Hematopoietic multipotent progenitor cell (in vitro differentiated cells): Measurements from ENCODE around the gene PRR23E. TPM values are rescaled to one million over a fixed set of nuclear protein-coding genes. Genes with fewer than 3 reads are reported as not detected.

ENCODE experiments used
- DNase-seq, 3 donors: peaks; one replicate each; pipeline ENCODE4 v3.0.0-alpha.2; 2011 to 2015; ENCODE audit warnings: low read depth in 2 of 3, low spot score in 2 of 3
- small RNA-seq: library from RNA; depleted of rRNA; stranded (forward); fragments of <200 nt; gene quantifications from one replicate; pipeline ENCODE3, GENCODE V24; 2012
- total RNA-seq: library from RNA; depleted of rRNA; stranded (reverse); fragments of >200 nt; gene quantifications from one replicate; pipeline ENCODE4 v1.2.3, GENCODE V29; 2012

The PRR23E gene
- total RNA-seq, 1 donor = not detected

GRCh38 chr3:127222163-127222562 is 29.2 kb downstream of the PRR23E start:
- no peak for DNase-seq

DNA sequence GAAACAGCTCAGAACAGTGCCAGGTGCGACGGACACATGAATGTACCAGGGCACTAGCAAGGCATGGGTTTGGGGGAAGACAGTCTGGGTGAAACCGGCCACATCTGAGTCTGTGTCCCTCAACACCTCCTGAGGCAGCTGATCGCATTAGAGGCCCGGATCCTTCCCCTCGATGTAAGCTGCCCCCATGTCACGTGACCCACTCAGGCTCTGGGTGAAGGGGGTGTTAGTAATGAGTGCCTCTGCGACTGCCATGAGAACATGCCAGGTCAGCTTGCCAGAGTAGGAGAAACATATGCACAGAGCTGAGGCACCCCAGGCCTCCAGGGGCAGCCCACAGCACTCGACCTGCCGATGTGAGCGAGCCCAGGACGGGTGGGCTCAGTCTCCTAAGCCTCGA is 29.7 kb downstream of the PRR23E start:
- no peak for DNase-seq

GRCh38 chr3:127224118-127224517 is 31.2 kb downstream of the PRR23E start:
- peak in 2 of 3 donors; percentile 14 to 65 for DNase-seq

DNA sequence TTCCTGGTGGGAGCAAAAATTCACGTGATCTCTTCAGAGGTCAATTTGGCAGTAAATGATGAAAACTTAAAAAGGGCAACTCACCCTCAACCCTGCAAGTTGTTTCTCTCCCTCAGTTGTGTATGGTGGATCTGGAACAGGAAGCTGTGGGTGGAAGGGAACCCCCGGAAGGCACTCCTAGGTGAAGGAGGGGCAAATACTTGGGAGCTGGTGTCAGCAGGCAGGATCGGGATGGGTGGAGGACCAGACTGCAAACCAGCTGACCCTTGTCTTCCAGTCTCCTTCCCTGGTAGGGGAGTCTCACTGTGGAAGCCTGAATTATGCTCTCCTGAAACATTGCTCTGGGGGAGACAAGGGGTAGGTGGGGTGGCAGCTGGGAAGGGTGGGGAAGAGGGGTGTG is 33.5 kb downstream of the PRR23E start:
- DNase-seq = no peak

DNA sequence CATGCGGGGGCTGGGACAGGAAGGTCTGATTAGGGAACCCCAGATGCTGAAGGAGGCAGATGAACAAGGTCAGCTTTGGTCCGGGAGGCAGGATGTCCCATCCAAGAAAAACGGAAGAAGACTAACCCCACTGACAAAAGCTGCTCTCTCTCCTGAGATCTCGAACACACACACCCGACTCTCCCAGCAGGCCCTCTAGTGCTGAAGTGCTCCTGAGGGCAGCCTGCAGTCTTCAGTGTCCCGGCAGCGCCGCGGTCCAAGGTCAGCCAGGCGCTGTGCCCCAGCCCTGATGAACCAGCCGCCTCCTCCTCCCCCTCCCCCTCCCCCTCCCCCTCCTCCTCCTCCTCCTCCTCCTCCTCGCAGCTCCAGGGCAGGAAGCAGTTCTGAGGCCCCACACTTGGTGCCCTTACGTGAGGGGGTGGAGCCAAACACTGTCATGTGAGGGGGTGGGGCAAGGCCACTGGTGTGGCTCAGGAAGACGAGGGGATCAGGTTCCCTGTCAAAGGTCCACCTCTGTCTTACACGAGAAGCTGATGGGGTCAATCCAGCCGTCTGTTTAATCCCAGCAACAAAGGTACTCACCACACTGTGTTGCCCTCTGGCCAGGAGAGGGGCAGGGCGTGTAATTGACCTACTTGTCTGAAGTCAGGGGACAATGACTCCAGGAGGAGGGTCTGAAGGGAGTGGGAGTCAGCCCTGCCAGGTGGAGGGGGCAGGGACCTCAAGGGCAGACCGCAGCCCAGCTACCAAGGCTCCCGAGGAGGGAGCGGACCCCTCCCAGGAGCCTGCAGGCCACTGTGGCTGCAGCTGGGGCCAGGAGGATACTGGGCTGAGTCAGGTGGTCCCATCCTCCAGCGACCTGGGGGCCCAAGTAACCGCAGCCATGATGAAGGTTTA is 34.3 kb downstream of the PRR23E start:
- peak in 1 of 3 donors; percentile 4 for DNase-seq

DNA sequence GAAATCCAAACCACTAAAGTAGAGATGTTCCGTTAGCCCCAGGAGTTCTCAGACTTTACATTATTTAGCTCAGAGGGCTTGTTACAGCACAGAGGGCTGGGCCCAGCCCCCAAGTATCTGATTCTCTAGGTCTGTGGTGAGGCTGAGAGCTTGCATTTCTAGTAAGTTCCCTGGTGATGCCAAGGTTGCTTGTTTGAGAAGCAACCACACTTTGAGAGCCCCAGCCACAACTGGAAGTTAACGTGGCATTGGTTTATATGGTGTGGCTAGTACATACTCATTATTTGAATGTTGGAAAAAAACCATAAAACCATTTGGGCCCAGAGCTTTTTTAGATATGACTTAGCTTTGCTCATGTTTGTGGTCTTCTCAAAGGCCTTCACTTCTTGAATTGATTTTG is 35.9 kb downstream of the PRR23E start:
- no peak for DNase-seq

DNA sequence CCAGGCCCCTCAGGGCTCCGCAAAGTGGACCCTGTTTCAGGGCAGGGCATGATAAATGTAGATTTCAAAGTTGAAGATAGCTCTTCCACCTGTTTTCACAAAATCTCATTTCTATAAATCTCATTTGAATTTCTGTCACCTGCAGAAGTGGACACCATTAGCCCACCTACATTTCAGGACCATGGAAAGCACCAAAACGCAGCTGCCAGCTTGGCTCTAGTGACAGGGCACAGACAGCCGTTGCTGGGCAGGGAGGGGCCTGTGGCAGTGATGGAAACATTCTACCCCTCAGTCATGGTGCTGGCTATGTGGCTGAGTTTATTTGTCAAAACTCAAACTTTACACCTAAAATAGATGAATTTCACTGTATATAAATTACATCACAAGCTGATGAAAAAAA is 40.4 kb downstream of the PRR23E start:
- DNase-seq = peak in 2 of 3 donors; percentile 19 to 58

DNA sequence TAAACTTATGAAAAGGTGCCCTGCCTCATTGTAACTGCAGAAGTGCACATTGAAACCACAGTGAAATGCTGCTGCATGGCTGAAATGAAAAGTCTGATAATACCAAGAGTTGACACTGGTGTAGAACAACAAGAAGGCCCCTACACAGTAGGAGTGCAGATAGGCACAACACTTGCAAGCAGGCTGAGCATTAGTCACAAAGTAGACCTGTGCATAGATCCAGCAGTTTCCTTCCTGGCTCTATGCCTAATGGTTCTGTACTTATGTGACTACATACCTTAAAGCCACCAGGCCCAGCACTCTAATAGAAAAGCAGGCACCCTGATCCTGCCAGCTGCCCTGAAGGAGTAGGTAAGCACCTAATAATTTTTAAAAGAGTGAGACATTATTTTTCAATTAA is 41.8 kb downstream of the PRR23E start:
- DNase-seq = no peak

- no peak for DNase-seq
Measured at GRCh38 chr3:127235706-127236105, 42.8 kb downstream of the PRR23E start.

DNA sequence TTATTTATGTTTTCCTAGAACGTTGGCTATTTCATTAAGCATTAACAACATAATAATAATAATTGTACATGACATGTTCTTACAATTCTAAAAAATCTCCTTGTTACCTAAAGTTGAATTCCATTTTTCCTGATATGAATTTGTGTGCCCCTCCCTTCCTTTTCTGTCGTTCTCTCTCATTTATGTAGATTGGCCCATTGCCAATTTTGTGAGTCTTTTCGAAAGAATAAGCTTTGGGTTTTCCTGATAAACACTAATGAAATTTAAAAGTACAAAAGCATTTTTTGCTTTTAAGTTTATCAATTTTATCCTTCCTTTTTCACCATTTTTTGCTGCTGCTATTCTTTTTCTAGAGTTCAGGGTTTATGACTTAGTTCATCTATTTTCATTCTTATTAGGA is 44.9 kb downstream of the PRR23E start:
- DNase-seq = no peak

- DNase-seq = no peak
Measured at GRCh38 chr3:127238602-127239001, 45.7 kb downstream of the PRR23E start.

GRCh38 chr3:127247292-127247691 is 54.4 kb downstream of the PRR23E start:
- DNase-seq = no peak

Small RNA genes lying within 50 kb of the gene (small RNA-seq; reads per million reads assigned to genes)
- gene RF00019 = not detected
- gene RNU6-1047P = not detected

Other genes with a start within 250 kb of the PRR23E start
- gene PLXNA1, start 210.0 kb upstream of the PRR23E start, total RNA-seq = 0.81 TPM
- gene PRR20G, start 94.9 kb downstream of the PRR23E start, total RNA-seq = not detected